Caco-2 (cell line): ENCODE data around the gene ALOX12B. TPM values are rescaled to one million over a fixed set of nuclear protein-coding genes. Genes with fewer than 3 reads are reported as not detected.

Experiments
- BruUV-seq: library from RNA; stranded (reverse); fragments of 400-500 nt; replicated peaks from 2 replicates; lab custom pipeline; 2021; lab: Mats Ljungman, UMichigan
- CTCF ChIA-PET: fragments of 300-600 bp; sonication (Branson Sonifier 250); formaldehyde crosslinking; loops from one replicate; lab custom pipeline; 2022; ENCODE audit warnings: antibody characterized with exemption; lab: Charles Lee
- POLR2A ChIA-PET: fragments of 300-600 bp; sonication (Branson Sonifier 250); formaldehyde crosslinking; loops from one replicate; lab custom pipeline; 2022; ENCODE audit warnings: antibody characterized with exemption; lab: Charles Lee
- DNase-seq, 2 experiments: peaks; one replicate each; pipeline versions ENCODE4 v3.0.0 to v3.0.0-alpha.2; 2020 to 2022
- H3K27me3 ChIP-seq: replicated peaks from 2 replicates; pipeline ENCODE4 v1.6.0; 2011; ENCODE audit warnings: low read length; ENCODE audit not compliant: control insufficient read depth, insufficient read depth
- H3K36me3 ChIP-seq: 2 replicates; pipeline ENCODE4 v1.5.1; 2011; ENCODE audit warnings: low read length; ENCODE audit not compliant: control insufficient read depth, insufficient read depth
- H3K4me1 ChIP-seq: fragments of 250-450 bp; sonication (Bioruptor Pico); 2 replicates; pipeline ENCODE4 v1.5.1; 2020; ENCODE audit warnings: mild to moderate bottlenecking
- H3K4me3 ChIP-seq: 2 replicates; pipeline ENCODE4 v1.5.1; 2011; ENCODE audit warnings: low read depth, mild to moderate bottlenecking, control low read depth, low read length
- H3K9me3 ChIP-seq: fragments of 250-450 bp; sonication (Bioruptor Pico); 2 replicates; pipeline ENCODE4 v1.5.1; 2020; ENCODE audit warnings: mild to moderate bottlenecking, moderate library complexity
- H3K27ac Mint-ChIP-seq: one replicate; pipeline ENCODE4 v1.8.0; 2022; ENCODE audit warnings: mixed read lengths; ENCODE audit not compliant: unreplicated experiment
- H3K27me3 Mint-ChIP-seq: one replicate; pipeline ENCODE4 v1.8.0; 2022; ENCODE audit warnings: mixed read lengths; ENCODE audit not compliant: insufficient read depth, unreplicated experiment
- H3K36me3 Mint-ChIP-seq: one replicate; pipeline ENCODE4 v1.8.0; 2022; ENCODE audit warnings: mild to moderate bottlenecking, mixed read lengths; ENCODE audit not compliant: insufficient read depth, unreplicated experiment
- H3K4me1 Mint-ChIP-seq: one replicate; pipeline ENCODE4 v1.8.0; 2022; ENCODE audit warnings: low read depth, mixed read lengths; ENCODE audit not compliant: unreplicated experiment
- H3K4me3 Mint-ChIP-seq: one replicate; pipeline ENCODE4 v1.8.0; 2022; ENCODE audit warnings: mild to moderate bottlenecking, moderate library complexity, mixed read lengths; ENCODE audit not compliant: unreplicated experiment
- H3K9me3 Mint-ChIP-seq: one replicate; pipeline ENCODE4 v1.8.0; 2022; ENCODE audit warnings: mixed read lengths; ENCODE audit not compliant: unreplicated experiment
- intact Hi-C: fragments of 100-400 bp; cut with micrococcal nuclease; formaldehyde crosslinking; loops from one replicate; pipeline ENCODE4 v1.10.0; 2022; ENCODE audit not compliant: unreplicated experiment
- total RNA-seq: library from RNA; stranded (reverse); gene quantifications from 2 replicates; pipeline ENCODE4 v1.2.3, GENCODE V29; 2022
- TF ChIP-seq, protein P1 (sequence below), 2 experiments: fragments of 200-600 bp in 1 of 2; IDR thresholded peaks; 1 replicate in 1 of 2; 2 replicates in 1 of 2; pipeline versions ENCODE4 v1.5.1 to v1.8.0; 2011 to 2022; ENCODE audit warnings: antibody characterized with exemption in 1 of 2, control low read depth in 1 of 2, inconsistent platforms in 1 of 2, low read depth in 1 of 2, low read length in 1 of 2, mild to moderate bottlenecking in 1 of 2, moderate library complexity in 1 of 2; ENCODE audit not compliant: insufficient read depth in 1 of 2, severe bottlenecking in 1 of 2, unreplicated experiment in 1 of 2

ALOX12B gene
- total RNA-seq, 1 experiment from 2014 or later = 0.34 TPM

DNA sequence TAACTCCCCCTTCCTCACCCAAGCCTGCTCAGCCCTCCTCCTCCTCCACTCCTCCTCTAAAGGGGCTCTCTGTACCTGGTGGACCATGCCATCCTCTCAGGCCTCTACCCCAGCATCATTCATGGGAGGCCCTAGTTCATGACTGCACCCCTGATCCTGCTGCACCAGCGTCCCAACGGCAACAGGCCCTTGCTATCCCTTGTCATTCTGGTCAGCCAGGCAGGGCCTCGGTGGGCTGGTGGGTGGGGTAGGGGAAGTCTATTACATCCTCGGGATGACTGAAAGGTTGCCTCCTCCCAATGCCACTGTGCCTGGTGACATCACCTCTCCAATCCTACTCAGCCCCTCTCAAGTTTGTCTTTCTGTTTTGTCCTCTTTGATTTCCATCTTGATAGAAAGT, 19.7 kb downstream of the ALOX12B start:
- Mint-ChIP-seq H3K9me3 (no peaks in the 10 kb centered on the region), H3K4me1 (peaks cover 14% of the 10 kb centered on the region), H3K27ac (no peak overlapping the region), H3K4me3 (no peak overlapping the region), H3K36me3 (no peaks in the 10 kb centered on the region), H3K27me3 (no peaks in the 10 kb centered on the region)
- ChIA-PET CTCF (no interaction called here), POLR2A (no interaction called here)
- H3K36me3 ChIP-seq = no peaks in the 10 kb centered on the region
- no peaks in the 10 kb centered on the region for H3K27me3 ChIP-seq
- H3K4me1 ChIP-seq = peaks cover 18% of the 10 kb centered on the region
- TF ChIP-seq, protein P1, sequence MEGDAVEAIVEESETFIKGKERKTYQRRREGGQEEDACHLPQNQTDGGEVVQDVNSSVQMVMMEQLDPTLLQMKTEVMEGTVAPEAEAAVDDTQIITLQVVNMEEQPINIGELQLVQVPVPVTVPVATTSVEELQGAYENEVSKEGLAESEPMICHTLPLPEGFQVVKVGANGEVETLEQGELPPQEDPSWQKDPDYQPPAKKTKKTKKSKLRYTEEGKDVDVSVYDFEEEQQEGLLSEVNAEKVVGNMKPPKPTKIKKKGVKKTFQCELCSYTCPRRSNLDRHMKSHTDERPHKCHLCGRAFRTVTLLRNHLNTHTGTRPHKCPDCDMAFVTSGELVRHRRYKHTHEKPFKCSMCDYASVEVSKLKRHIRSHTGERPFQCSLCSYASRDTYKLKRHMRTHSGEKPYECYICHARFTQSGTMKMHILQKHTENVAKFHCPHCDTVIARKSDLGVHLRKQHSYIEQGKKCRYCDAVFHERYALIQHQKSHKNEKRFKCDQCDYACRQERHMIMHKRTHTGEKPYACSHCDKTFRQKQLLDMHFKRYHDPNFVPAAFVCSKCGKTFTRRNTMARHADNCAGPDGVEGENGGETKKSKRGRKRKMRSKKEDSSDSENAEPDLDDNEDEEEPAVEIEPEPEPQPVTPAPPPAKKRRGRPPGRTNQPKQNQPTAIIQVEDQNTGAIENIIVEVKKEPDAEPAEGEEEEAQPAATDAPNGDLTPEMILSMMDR (IDR thresholded peaks at IDR 0.05; ENCODE audit: insufficient read depth in 1 of 2, low read depth in 1 of 2, low read length in 1 of 2, severe bottlenecking in 1 of 2, unreplicated experiment in 1 of 2) = no peak
- intact Hi-C loops = no loop called here
- BruUV-seq = no TSS peak
- H3K4me3 ChIP-seq = no peak overlapping the region
- no peak for DNase-seq
- H3K9me3 ChIP-seq = no peaks in the 10 kb centered on the region

DNA sequence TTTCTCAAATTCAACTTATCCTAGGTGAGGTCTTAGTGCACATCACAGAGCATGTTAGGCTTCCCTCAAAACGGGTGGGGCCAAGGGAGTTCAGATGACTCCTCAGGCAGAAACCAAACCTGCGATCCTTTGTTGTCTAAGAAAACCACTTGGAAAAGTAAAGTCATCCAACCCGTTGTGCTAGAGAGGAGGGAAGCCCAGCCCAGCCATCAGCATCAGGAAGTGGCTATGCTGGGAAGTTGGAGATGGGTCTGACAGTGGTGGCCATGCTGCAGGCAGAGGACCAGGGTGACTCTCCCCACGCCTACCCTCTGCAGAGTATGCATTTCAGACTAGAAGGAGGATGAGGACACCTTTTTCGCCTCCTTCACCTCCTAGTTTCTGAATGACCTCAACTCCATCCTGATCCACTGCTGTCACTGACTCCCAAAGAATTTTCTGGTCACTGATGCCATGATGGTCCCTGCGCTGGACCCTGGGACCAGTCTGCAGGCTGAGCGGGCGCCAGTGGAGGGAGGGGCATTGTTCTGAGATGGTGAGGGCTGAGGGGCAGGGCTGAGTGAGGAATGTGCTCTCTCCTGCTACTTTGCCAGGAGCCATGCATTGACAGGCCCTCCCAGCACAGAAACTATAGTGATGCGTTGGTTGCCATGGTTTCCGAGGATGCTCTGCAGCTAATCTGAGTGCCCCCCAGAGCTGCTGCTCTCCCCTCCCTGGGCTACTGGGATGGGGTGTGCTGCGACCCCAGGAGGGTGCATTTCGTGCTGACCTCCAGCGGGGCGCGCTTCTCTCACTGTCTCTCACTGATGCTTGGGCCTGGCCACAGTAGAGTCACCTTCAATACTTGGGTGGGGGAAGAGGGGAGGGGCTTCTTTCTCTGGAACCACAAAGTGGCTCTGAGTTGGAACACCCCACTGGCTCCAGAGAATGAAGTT, 20.4 kb downstream of the ALOX12B start:
- H3K27me3 Mint-ChIP-seq = no peaks in the 10 kb centered on the region
- H3K4me3 ChIP-seq = no peak overlapping the region
- peaks cover 14% of the 10 kb centered on the region for H3K4me1 Mint-ChIP-seq
- intact Hi-C loops = no loop called here
- H3K27me3 ChIP-seq = no peaks in the 10 kb centered on the region
- no peaks in the 10 kb centered on the region for H3K36me3 ChIP-seq
- H3K9me3 Mint-ChIP-seq = no peaks in the 10 kb centered on the region
- H3K36me3 Mint-ChIP-seq = no peaks in the 10 kb centered on the region
- DNase-seq = no peak
- ChIA-PET CTCF (no interaction called here), POLR2A (no interaction called here)
- H3K9me3 ChIP-seq = no peaks in the 10 kb centered on the region
- peaks cover 18% of the 10 kb centered on the region for H3K4me1 ChIP-seq
- no peak overlapping the region for H3K4me3 Mint-ChIP-seq
- no TSS peak for BruUV-seq
- TF ChIP-seq, protein P1 (IDR thresholded peaks at IDR 0.05; ENCODE audit: insufficient read depth in 1 of 2, low read depth in 1 of 2, low read length in 1 of 2, severe bottlenecking in 1 of 2, unreplicated experiment in 1 of 2) = no peak
- no peak overlapping the region for H3K27ac Mint-ChIP-seq

DNA sequence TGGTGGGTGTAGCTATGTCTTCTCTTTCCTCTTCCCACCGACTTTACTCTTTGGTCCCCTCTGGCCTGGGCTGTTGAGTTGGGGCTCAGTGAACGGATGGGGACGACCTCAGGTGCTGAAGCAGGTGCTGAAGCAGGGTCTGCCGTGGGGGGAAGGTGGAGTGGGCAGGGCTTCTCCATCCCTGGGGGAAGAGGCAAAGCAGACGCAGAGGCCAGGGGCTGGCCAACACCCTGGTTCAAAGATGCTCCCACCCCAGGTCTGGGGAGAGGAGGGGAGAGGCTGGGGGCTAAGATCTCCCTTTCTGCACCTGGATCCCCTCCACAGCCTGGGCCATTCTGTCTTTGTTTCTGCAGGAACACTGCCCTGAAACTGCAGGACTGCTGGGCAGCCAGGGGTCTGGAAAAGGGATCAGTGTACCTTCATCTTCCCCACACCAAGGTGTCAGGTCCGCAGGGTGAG, 22.9 kb downstream of the ALOX12B start:
- DNase-seq = no peak
- no peaks in the 10 kb centered on the region for H3K36me3 Mint-ChIP-seq
- no peak overlapping the region for H3K4me3 ChIP-seq
- no peaks in the 10 kb centered on the region for H3K36me3 ChIP-seq
- no peaks in the 10 kb centered on the region for H3K9me3 Mint-ChIP-seq
- peaks cover 15% of the 10 kb centered on the region for H3K4me1 ChIP-seq
- no peak overlapping the region for H3K27ac Mint-ChIP-seq
- ChIA-PET CTCF (interaction anchor here (0.6 kb wide), 1 partner anchor 722 kb away, joined by 4 read pairs; no protein-coding TSS in a partner anchor), POLR2A (no interaction called here)
- no peaks in the 10 kb centered on the region for H3K27me3 ChIP-seq
- no TSS peak for BruUV-seq
- H3K9me3 ChIP-seq = no peaks in the 10 kb centered on the region
- TF ChIP-seq, protein P1 (IDR thresholded peaks at IDR 0.05; ENCODE audit: insufficient read depth in 1 of 2, low read depth in 1 of 2, low read length in 1 of 2, severe bottlenecking in 1 of 2, unreplicated experiment in 1 of 2) = no peak
- intact Hi-C loops = no loop called here
- H3K27me3 Mint-ChIP-seq = no peaks in the 10 kb centered on the region
- H3K4me1 Mint-ChIP-seq = peaks cover 14% of the 10 kb centered on the region
- H3K4me3 Mint-ChIP-seq = no peak overlapping the region
